Measurements from ENCODE around the gene WWOX.

- no peak for TF ChIP-seq CTCF (conservative IDR thresholded peaks at IDR 0.05; ENCODE audit: low read depth, low read length)
- no peak for TF ChIP-seq SMC3 (IDR thresholded peaks at IDR 0.05; ENCODE audit: low read depth, low read length)
- TF ChIP-seq CEBPB (IDR thresholded peaks at IDR 0.05; ENCODE audit: low read depth, low read length) = no peak
- no peak for TF ChIP-seq BHLHE40 (IDR thresholded peaks at IDR 0.05; ENCODE audit: low read depth, low read length)
- no peak for TF ChIP-seq POLR2A (IDR thresholded peaks at IDR 0.05; ENCODE audit: low read depth, low read length)
- no peak for TF ChIP-seq MXI1 (IDR thresholded peaks at IDR 0.05; ENCODE audit: borderline replicate concordance, low read depth, low read length)
- TF ChIP-seq RAD21 (IDR thresholded peaks at IDR 0.05; ENCODE audit: low read length) = no peak
- no peak for TF ChIP-seq CHD1 (IDR thresholded peaks at IDR 0.05; ENCODE audit: low read depth, low read length)
- no peak for TF ChIP-seq RCOR1 (IDR thresholded peaks at IDR 0.05; ENCODE audit: insufficient replicate concordance, low read length)
- TF ChIP-seq MAFK (IDR thresholded peaks at IDR 0.05; ENCODE audit: low read depth, low read length) = no peak
These were observed 333.0 kb downstream of the WWOX start for GRCh38 chr16:78432451-78432850.
